ENCODE data around the gene TMEM259.

The TMEM259 gene

DNA sequence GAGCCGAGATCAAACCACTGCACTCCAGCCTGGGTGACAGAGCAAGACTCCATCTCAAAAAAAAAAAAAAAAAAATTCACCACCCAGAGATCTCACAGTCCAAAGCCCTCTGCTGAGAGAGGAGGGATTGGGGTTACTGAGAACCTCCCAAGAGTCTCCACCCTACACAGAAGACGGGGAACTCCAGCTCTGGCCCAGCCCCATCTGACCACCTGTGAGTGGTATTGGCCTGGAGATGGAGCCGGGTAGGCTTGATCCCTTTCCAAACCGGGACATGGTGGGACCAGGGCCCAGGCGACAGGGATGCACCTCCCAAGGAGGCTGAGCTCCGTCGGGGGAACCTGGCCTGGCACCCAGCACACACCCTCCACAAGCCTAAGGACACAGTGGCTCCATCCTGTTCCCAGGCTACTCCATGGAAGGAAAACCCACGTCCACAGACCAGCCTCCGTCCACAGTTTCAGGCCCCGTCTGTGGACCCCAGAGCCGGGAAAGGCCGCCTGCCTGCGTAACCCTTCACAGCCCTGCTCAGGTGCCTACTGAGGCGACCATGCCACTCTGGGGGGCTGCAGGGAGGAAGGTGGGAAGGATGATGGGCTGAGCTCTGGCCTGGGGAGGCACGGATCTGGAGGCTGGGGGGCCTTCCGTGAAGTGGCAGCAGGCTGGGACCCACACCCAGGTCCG lies 1.8 kb downstream of the TMEM259 start:
- TF ChIP-seq, protein P1, sequence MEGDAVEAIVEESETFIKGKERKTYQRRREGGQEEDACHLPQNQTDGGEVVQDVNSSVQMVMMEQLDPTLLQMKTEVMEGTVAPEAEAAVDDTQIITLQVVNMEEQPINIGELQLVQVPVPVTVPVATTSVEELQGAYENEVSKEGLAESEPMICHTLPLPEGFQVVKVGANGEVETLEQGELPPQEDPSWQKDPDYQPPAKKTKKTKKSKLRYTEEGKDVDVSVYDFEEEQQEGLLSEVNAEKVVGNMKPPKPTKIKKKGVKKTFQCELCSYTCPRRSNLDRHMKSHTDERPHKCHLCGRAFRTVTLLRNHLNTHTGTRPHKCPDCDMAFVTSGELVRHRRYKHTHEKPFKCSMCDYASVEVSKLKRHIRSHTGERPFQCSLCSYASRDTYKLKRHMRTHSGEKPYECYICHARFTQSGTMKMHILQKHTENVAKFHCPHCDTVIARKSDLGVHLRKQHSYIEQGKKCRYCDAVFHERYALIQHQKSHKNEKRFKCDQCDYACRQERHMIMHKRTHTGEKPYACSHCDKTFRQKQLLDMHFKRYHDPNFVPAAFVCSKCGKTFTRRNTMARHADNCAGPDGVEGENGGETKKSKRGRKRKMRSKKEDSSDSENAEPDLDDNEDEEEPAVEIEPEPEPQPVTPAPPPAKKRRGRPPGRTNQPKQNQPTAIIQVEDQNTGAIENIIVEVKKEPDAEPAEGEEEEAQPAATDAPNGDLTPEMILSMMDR (IDR thresholded peaks at IDR 0.05; ENCODE audit: low read depth, low read length): no peak
- H3K27me3 ChIP-seq (ENCODE audit: insufficient read depth, low read depth, severe bottlenecking): no peaks in the 10 kb centered on the region
- no peak overlapping the region for H3K27ac ChIP-seq
- H3K4me3 ChIP-seq (ENCODE audit: low read depth, low read length): no peak overlapping the region
- peaks cover 28% of the 10 kb centered on the region for H3K36me3 ChIP-seq
- DNase-seq: no peak
- no peaks in the 10 kb centered on the region for H3K9me3 ChIP-seq (ENCODE audit: severe bottlenecking)

DNA sequence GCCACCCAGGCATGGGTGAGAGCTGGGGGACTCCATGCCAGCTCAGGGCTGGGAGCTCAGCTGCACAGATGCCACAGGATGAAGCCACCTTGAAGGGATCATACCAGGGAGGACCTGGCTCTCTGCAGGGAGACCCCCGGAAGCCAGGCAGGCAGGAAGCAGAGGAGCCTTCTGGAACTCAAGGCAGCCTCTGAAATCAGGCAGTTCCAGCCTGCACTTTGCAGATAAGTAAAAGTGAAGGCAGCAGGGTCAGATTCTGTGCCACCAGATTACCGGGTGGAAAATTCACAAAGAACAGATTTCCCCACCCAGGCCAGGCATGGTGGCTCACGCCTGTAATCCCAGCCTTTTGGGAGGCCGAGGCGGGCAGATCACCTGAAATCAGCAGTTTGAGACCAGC lies 2.5 kb downstream of the TMEM259 start:
- Histone ChIP-seq H3K27me3 (ENCODE audit: insufficient read depth, low read depth, severe bottlenecking) (no peaks in the 10 kb centered on the region), H3K27ac (no peak overlapping the region), H3K9me3 (ENCODE audit: severe bottlenecking) (no peaks in the 10 kb centered on the region), H3K4me3 (ENCODE audit: low read depth, low read length) (no peak overlapping the region), H3K36me3 (peaks cover 31% of the 10 kb centered on the region)
- no peak for DNase-seq
- TF ChIP-seq, protein P1 (IDR thresholded peaks at IDR 0.05; ENCODE audit: low read depth, low read length): no peak

DNA sequence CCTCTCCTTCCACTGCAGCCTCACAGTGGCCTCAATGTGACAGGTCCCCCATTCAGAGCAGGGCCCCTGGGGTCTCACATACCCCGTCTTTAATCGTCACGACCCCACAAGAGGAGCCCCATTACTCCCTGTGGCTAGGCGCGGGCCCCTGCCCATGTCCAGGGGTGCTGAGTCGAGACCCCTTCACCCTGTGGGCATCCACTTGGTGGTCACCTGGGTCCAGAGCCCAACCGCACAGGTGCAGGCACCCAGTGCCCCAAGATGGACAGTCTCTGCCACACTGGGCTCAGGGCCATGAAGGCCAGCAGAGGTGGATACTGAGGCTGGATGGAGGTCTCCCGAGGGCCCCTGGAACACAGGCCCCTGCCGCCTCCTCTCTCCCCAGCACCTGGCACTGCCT lies 3.0 kb downstream of the TMEM259 start:
- no peaks in the 10 kb centered on the region for H3K9me3 ChIP-seq (ENCODE audit: severe bottlenecking)
- TF ChIP-seq, protein P1 (IDR thresholded peaks at IDR 0.05; ENCODE audit: low read depth, low read length): no peak
- H3K4me3 ChIP-seq (ENCODE audit: low read depth, low read length): no peak overlapping the region
- H3K27ac ChIP-seq: no peak overlapping the region
- H3K27me3 ChIP-seq (ENCODE audit: insufficient read depth, low read depth, severe bottlenecking): no peaks in the 10 kb centered on the region
- DNase-seq: no peak
- H3K36me3 ChIP-seq: peaks cover 36% of the 10 kb centered on the region

DNA sequence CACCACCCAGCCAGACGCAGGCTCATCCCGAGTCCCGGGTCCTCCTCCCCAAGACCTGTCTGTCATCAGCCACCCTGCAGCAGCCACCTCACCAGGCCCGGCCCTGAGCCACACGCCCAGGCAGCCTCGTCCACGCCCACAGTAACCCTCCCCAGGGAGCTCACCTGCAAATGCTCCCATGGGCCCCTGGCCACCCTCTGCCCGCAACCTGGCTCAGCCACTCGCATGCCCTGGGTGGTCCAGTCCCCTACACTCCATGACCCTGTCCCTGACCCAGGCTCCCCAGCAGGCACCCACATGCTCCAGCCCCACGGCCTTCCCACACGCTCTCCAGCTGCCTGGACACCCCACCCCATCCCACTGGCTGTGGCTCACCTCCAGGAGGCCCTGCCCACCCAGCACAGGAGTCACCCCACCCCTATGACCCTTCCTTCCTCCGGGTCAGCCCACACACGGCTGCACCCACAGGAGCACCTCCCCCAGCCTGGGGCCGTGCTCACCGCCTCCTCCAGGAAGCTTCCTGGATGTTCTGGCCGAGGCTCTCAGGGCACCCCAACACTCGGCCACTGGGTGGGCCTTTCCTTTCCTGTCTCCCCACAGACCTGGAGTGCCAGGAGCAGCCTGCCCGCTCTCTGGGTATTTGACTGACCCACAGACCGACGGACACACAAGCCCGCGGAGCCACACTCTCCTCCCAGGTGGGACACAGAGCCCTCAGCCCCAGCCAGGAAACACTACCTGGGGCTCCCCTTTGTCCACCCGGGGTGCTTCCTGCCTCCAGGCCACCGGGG lies 3.6 kb downstream of the TMEM259 start:
- Histone ChIP-seq H3K27ac (no peak overlapping the region), H3K4me3 (ENCODE audit: low read depth, low read length) (no peak overlapping the region), H3K36me3 (peaks cover 40% of the 10 kb centered on the region)

DNA sequence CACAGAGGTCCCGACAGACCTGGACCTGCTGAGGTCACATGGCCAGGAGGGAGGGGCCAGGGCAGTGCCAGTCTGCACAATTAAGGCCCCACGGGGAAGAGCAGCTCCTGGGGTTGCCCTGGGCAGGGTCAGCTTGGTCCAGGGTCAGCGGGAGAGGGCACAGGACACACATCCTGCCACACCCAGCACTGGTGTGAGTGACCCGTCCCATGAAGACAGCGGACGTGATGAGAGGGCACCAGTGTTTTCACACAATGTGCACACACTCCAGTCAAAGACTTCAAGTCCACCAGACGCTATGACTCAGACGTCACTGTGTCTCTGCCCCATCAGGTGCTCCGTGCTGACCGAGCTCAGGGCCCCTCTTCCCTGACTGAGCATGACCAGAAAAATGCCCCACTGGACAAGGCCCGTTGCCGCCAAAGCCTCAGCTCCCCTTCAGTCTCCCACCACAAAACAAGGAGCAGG lies 4.2 kb downstream of the TMEM259 start:
- H3K27me3 ChIP-seq (ENCODE audit: insufficient read depth, low read depth, severe bottlenecking): no peaks in the 10 kb centered on the region
- no peaks in the 10 kb centered on the region for H3K9me3 ChIP-seq (ENCODE audit: severe bottlenecking)
- H3K27ac ChIP-seq: no peak overlapping the region
- H3K4me3 ChIP-seq (ENCODE audit: low read depth, low read length): no peak overlapping the region
- no peak for DNase-seq
- TF ChIP-seq, protein P1 (IDR thresholded peaks at IDR 0.05; ENCODE audit: low read depth, low read length): no peak
- peaks cover 46% of the 10 kb centered on the region for H3K36me3 ChIP-seq

More for the DNA sequence above, 3.6 kb downstream of the TMEM259 start:
- Histone ChIP-seq H3K27me3 (ENCODE audit: insufficient read depth, low read depth, severe bottlenecking) (no peaks in the 10 kb centered on the region), H3K9me3 (ENCODE audit: severe bottlenecking) (no peaks in the 10 kb centered on the region)
- TF ChIP-seq, protein P1 (IDR thresholded peaks at IDR 0.05; ENCODE audit: low read depth, low read length): no peak
- no peak for DNase-seq

Data from WERI-Rb-1 (cell line).